DOHH2 (cell line): ENCODE results near the gene APBA2.

Experiments used
- H3F3A ChIP-seq: fragments of 200-600 bp; sonication (generic), shearing (Covaris generic); 2 replicates; pipeline ENCODE4 v1.6.0; 2016; ENCODE audit warnings: antibody characterized with exemption, mild to moderate bottlenecking; ENCODE audit not compliant: control insufficient read depth, insufficient read depth
- H3K27ac ChIP-seq: fragments of 200-600 bp; sonication (generic); 2 replicates; pipeline ENCODE4 v1.5.1; 2014; ENCODE audit warnings: low read depth, mild to moderate bottlenecking, low read length, moderate library complexity
- H3K27me3 ChIP-seq: fragments of 200-600 bp; sonication (generic); 2 replicates; pipeline ENCODE4 v1.6.1; 2014; ENCODE audit warnings: mild to moderate bottlenecking, low read length, mixed read lengths; ENCODE audit not compliant: control insufficient read depth
- H3K36me3 ChIP-seq: fragments of 200-600 bp; sonication (generic); 2 replicates; pipeline ENCODE4 v1.6.1; 2014; ENCODE audit warnings: mild to moderate bottlenecking, low read length, moderate library complexity, mixed read lengths; ENCODE audit not compliant: control insufficient read depth
- H3K4me1 ChIP-seq: fragments of 200-600 bp; sonication (generic); 2 replicates; pipeline ENCODE4 v1.6.1; 2014; ENCODE audit warnings: mild to moderate bottlenecking, low read length, mixed read lengths; ENCODE audit not compliant: control insufficient read depth
- H3K4me2 ChIP-seq: fragments of 200-600 bp; sonication (generic); 2 replicates; pipeline ENCODE4 v1.6.0; 2014; ENCODE audit warnings: mild to moderate bottlenecking, low read length, moderate library complexity
- H3K4me3 ChIP-seq: fragments of 200-600 bp; sonication (generic); 2 replicates; pipeline ENCODE4 v1.5.1; 2014; ENCODE audit warnings: mild to moderate bottlenecking, low read length, mixed read lengths
- H3K79me2 ChIP-seq: fragments of 200-600 bp; sonication (generic); 2 replicates; pipeline ENCODE4 v1.6.1; 2014; ENCODE audit warnings: mild to moderate bottlenecking, low read length, mixed read lengths; ENCODE audit not compliant: control insufficient read depth
- H3K9me2 ChIP-seq: fragments of 200-600 bp; sonication (generic); replicated peaks from 2 replicates; pipeline ENCODE4 v1.6.1; 2014; ENCODE audit warnings: mild to moderate bottlenecking, low read length, mixed read lengths; ENCODE audit not compliant: control insufficient read depth
- H3K9me3 ChIP-seq: fragments of 200-600 bp; sonication (generic); 2 replicates; pipeline ENCODE4 v1.6.1; 2014; ENCODE audit warnings: antibody characterized with exemption, low read length, mixed read lengths; ENCODE audit not compliant: control insufficient read depth, insufficient read depth
- H4K20me1 ChIP-seq: fragments of 200-600 bp; sonication (generic); 2 replicates; pipeline ENCODE4 v1.6.0; 2014; ENCODE audit warnings: low read depth, mild to moderate bottlenecking, antibody characterized with exemption, low read length, moderate library complexity; ENCODE audit not compliant: control insufficient read depth, insufficient read depth
- EZH2phosphoT487 ChIP-seq: fragments of 200-600 bp; sonication (generic); IDR thresholded peaks from 2 replicates; pipeline ENCODE4 v1.6.1; 2017; ENCODE audit warnings: borderline replicate concordance, mild to moderate bottlenecking, antibody characterized with exemption, low read length, moderate library complexity, mixed read lengths
- TF ChIP-seq, protein P1 (sequence below): fragments of 200-600 bp; sonication (generic); IDR thresholded peaks from one replicate; pipeline ENCODE4 v1.5.1; 2014; ENCODE audit warnings: antibody characterized with exemption, mild to moderate bottlenecking, low read depth, low read length; ENCODE audit not compliant: poor library complexity, severe bottlenecking

APBA2 gene

DNA sequence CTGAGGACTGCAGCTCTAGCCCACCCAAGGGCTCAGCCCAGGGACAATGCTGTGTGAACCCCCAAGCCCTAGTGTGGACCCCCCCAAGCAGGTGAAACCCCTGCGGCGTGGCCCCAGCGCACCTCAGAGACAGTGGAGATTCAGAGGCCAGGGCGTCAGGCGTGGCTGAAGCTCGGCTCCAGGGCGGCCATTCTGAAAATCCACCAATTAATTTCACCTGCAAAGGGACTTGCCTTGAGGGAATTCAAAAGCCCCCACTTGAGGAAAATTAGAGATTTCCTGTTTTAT lies 235.5 kb downstream of the APBA2 start:
- Histone ChIP-seq H3K4me1 (no peaks in the 10 kb centered on the region), H3K36me3 (no peaks in the 10 kb centered on the region), H3K9me3 (no peaks in the 10 kb centered on the region), H3K4me3 (no peak overlapping the region), H3K4me2 (no peak overlapping the region), H3K27me3 (no peaks in the 10 kb centered on the region), H3K27ac (no peak overlapping the region), H4K20me1 (no peaks in the 10 kb centered on the region), H3F3A (no peaks in the 10 kb centered on the region), H3K9me2 (no peaks in the 10 kb centered on the region), H3K79me2 (no peaks in the 10 kb centered on the region)
- TF ChIP-seq, protein P1, sequence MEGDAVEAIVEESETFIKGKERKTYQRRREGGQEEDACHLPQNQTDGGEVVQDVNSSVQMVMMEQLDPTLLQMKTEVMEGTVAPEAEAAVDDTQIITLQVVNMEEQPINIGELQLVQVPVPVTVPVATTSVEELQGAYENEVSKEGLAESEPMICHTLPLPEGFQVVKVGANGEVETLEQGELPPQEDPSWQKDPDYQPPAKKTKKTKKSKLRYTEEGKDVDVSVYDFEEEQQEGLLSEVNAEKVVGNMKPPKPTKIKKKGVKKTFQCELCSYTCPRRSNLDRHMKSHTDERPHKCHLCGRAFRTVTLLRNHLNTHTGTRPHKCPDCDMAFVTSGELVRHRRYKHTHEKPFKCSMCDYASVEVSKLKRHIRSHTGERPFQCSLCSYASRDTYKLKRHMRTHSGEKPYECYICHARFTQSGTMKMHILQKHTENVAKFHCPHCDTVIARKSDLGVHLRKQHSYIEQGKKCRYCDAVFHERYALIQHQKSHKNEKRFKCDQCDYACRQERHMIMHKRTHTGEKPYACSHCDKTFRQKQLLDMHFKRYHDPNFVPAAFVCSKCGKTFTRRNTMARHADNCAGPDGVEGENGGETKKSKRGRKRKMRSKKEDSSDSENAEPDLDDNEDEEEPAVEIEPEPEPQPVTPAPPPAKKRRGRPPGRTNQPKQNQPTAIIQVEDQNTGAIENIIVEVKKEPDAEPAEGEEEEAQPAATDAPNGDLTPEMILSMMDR = no peak
- TF ChIP-seq EZH2phosphoT487 = no peak

DNA sequence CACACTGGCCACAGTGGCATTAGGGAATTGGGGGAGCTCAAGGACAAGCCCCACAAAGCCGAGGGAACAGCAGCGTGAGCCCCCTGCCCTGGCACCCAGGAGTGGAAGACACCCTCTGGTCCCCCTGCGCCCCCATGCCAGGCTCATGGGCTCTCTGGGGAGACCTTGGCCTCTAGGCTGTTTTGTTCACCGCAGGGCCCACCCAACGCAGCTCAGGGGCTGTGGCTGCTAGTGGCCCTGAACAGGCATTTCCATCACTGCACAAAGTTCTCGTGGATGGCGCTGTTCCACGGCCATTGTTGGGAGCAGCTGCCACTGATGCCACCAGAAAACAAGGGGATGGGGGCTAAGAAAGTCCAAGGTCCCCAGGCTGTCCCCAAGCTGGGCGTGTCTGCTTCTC lies 236.1 kb downstream of the APBA2 start:
- Histone ChIP-seq H4K20me1 (no peaks in the 10 kb centered on the region), H3K27ac (no peak overlapping the region), H3K79me2 (no peaks in the 10 kb centered on the region), H3K9me2 (no peaks in the 10 kb centered on the region), H3K27me3 (no peaks in the 10 kb centered on the region), H3K9me3 (no peaks in the 10 kb centered on the region), H3K4me2 (no peak overlapping the region), H3K4me1 (no peaks in the 10 kb centered on the region), H3K36me3 (no peaks in the 10 kb centered on the region), H3F3A (no peaks in the 10 kb centered on the region), H3K4me3 (no peak overlapping the region)
- no peak for TF ChIP-seq EZH2phosphoT487
- TF ChIP-seq, protein P1 = no peak

DNA sequence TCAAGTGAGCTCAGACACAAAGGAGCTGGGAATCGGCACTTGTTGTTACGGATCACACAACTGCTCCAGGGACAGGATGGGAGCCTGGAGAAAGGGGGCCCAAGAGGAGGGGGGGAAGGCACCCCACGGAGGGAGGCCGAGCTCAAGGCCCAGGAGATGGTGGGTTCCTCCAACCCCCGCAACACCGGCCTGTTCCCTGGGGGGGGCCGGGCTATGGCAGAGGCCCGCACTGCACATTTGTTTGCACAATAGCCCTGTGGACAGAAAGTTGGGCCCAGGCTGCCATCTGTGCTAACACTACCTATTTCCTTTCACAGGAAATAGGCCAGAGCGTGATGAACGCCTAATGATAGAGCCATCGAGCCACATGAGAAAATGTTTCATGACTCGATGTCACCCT lies 236.7 kb downstream of the APBA2 start:
- Histone ChIP-seq H4K20me1 (no peaks in the 10 kb centered on the region), H3K9me3 (no peaks in the 10 kb centered on the region), H3K36me3 (no peaks in the 10 kb centered on the region), H3K27me3 (no peaks in the 10 kb centered on the region), H3K4me2 (no peak overlapping the region), H3F3A (no peaks in the 10 kb centered on the region), H3K79me2 (no peaks in the 10 kb centered on the region), H3K9me2 (no peaks in the 10 kb centered on the region), H3K27ac (no peak overlapping the region), H3K4me1 (no peaks in the 10 kb centered on the region), H3K4me3 (no peak overlapping the region)
- TF ChIP-seq EZH2phosphoT487 = no peak
- TF ChIP-seq, protein P1 = no peak

DNA sequence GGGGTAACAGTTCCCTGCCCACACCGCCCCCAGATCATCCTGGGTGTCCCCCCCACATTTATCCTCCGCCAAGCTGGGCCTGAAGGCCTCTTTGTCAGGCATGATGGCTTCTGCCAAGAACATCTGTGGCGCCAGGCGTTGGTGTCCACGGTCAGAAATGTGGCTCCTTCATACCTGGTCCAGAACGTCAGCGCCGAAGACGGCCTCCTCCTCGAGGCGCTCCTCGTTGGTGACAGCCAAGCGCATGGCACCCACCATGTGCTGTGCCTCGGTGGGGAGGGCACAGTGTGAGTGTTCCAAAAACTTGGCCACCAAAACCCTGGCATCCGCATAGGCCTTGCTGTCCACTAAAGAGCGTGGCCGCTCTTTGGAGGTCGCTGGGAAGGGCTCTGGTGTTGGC lies 237.4 kb downstream of the APBA2 start:
- H3K4me2 ChIP-seq = no peak overlapping the region
- H3K4me1 ChIP-seq = no peaks in the 10 kb centered on the region
- H3F3A ChIP-seq = no peaks in the 10 kb centered on the region
- no peaks in the 10 kb centered on the region for H3K79me2 ChIP-seq
- H3K4me3 ChIP-seq = no peak overlapping the region
- H4K20me1 ChIP-seq = no peaks in the 10 kb centered on the region
- TF ChIP-seq, protein P1 = no peak
- TF ChIP-seq EZH2phosphoT487 = no peak
- no peaks in the 10 kb centered on the region for H3K27me3 ChIP-seq
- no peaks in the 10 kb centered on the region for H3K36me3 ChIP-seq
- H3K27ac ChIP-seq = no peak overlapping the region
- H3K9me2 ChIP-seq = no peaks in the 10 kb centered on the region
- H3K9me3 ChIP-seq = no peaks in the 10 kb centered on the region
